ENCODE data around the gene TNFSF10. TPM values are rescaled to one million over a fixed set of nuclear protein-coding genes. Genes with fewer than 3 reads are reported as not detected.

Gene TNFSF10
- total RNA-seq, 4 donors from 2014 or later = 52.0 to 229 (median 123) TPM

DNA sequence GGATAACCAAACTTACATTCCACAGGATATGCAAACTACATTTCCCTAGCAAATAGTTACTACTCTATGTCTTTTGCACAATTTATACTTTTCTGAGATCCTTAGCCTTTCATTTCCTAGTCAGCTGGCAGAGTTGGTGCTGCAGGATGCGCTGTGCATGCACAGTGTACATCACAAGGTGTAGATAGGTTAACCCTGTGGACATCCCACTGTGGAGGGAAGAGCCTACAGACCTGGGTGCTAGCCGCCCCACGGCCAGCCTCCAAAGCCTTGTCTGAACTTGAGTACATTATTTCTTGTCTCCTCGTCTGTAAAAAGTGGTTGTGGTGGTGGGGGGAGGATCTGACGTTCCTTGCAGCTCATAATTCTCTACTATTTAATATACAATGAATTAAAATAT, 3.5 kb downstream of the TNFSF10 start:
- Histone ChIP-seq H3K4me1 (peaks cover 0 to 66% (median 15%) of the 10 kb centered on the region in 4 donors), H3K36me3 (peaks cover 0 to 1% (median 0%) of the 10 kb centered on the region in 3 donors), H3K27ac (peak overlapping the region in 3 of 4 donors; percentile 13 to 85 (median 44)), H3K27me3 (no peaks in the 10 kb centered on the region), H3K9me3 (no peaks in the 10 kb centered on the region), H3K4me3 (peak overlapping the region in 2 of 4 donors; percentile 60 to 86)
- DNase-seq = no peak
- no peak for TF ChIP-seq POLR2A (IDR thresholded peaks at IDR 0.05)
- TF ChIP-seq, protein P1, sequence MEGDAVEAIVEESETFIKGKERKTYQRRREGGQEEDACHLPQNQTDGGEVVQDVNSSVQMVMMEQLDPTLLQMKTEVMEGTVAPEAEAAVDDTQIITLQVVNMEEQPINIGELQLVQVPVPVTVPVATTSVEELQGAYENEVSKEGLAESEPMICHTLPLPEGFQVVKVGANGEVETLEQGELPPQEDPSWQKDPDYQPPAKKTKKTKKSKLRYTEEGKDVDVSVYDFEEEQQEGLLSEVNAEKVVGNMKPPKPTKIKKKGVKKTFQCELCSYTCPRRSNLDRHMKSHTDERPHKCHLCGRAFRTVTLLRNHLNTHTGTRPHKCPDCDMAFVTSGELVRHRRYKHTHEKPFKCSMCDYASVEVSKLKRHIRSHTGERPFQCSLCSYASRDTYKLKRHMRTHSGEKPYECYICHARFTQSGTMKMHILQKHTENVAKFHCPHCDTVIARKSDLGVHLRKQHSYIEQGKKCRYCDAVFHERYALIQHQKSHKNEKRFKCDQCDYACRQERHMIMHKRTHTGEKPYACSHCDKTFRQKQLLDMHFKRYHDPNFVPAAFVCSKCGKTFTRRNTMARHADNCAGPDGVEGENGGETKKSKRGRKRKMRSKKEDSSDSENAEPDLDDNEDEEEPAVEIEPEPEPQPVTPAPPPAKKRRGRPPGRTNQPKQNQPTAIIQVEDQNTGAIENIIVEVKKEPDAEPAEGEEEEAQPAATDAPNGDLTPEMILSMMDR (IDR thresholded peaks at IDR 0.05) = no peak

- Histone ChIP-seq H3K9me3 (no peaks in the 10 kb centered on the region), H3K4me3 (peak overlapping the region in 2 of 4 donors; percentile 60 to 86), H3K27me3 (no peaks in the 10 kb centered on the region), H3K36me3 (peaks cover 0 to 8% (median 0%) of the 10 kb centered on the region in 3 donors), H3K4me1 (peaks cover 0 to 66% (median 15%) of the 10 kb centered on the region in 4 donors), H3K27ac (peak overlapping the region; percentile 13 to 85 (median 53))
- TF ChIP-seq, protein P1 (IDR thresholded peaks at IDR 0.05) = no peak
- no peak for TF ChIP-seq POLR2A (IDR thresholded peaks at IDR 0.05)
- DNase-seq = no peak
Observed at GRCh38 chr3:172518929-172519640, 4.1 kb downstream of the TNFSF10 start.

- H3K9me3 ChIP-seq = no peaks in the 10 kb centered on the region
- H3K27me3 ChIP-seq = no peaks in the 10 kb centered on the region
- peaks cover 3 to 69% (median 14%) of the 10 kb centered on the region in 4 donors for H3K4me1 ChIP-seq
- peaks cover 0 to 19% (median 0%) of the 10 kb centered on the region in 3 donors for H3K36me3 ChIP-seq
- peak overlapping the region in 3 of 4 donors; percentile 27 to 80 (median 67) for H3K27ac ChIP-seq
- TF ChIP-seq, protein P1 (IDR thresholded peaks at IDR 0.05) = no peak
- TF ChIP-seq POLR2A (IDR thresholded peaks at IDR 0.05) = no peak
- no peak for DNase-seq
- H3K4me3 ChIP-seq = peak overlapping the region in 1 of 4 donors; percentile 2
Observed at GRCh38 chr3:172517859-172518466, 5.3 kb downstream of the TNFSF10 start.

DNA sequence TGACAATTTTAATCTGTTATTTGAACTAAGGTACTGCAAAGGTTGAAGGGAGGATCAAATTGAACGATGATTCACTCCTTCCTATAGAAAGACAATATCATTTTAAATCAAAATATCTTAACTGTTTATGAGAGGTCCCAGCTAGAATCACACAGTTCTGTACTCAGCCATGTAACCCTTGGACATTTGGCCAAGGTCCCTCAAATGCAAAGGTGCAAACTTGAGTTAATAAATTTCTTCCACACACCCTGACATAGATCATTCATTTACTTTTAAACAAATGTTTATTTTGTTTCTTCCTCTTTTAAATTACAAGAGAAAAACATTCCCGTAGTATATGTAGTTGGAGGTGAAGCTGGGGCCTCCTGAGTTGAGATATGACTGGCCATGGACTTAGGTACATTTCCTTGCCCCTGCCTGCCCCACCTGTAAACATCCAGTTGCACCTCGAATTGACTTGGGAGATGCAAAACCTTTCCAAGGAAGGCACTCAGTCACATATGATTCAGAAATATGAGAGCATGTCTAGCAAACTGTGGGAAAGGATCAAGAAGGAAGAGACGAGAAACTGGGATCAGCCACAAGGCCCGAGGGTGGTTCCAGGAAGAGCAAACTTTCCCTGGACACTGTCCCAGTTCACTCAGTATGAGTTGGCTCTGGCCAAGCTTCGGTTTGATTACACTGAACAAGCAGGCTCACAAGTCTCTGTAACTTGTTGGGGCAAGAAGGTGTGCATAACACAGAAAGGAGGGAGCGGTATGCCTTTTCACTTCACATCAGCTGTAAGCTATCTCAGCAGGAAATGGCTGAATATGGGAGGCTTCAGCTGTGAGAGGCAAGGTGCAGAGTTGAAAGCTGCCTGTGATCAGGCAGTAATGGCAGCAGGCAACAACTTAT, 6.7 kb downstream of the TNFSF10 start:
- peak overlapping the region; percentile 55 to 92 (median 70) for H3K27ac ChIP-seq

More for the DNA sequence above, 6.7 kb downstream of the TNFSF10 start:
- Histone ChIP-seq H3K9me3 (no peaks in the 10 kb centered on the region), H3K27me3 (no peaks in the 10 kb centered on the region), H3K36me3 (peaks cover 0 to 32% (median 0%) of the 10 kb centered on the region in 3 donors), H3K4me1 (peaks cover 5 to 70% (median 18%) of the 10 kb centered on the region in 4 donors), H3K4me3 (peak overlapping the region in 2 of 4 donors; percentile 1 to 34)
- DNase-seq = peak in 2 of 3 donors; percentile 63 to 79
- TF ChIP-seq POLR2A (IDR thresholded peaks at IDR 0.05) = peak in 1 of 2 donors; percentile 43
- TF ChIP-seq, protein P1 (IDR thresholded peaks at IDR 0.05) = no peak
